ENCODE results near the gene TMEM267.
"Not testable (repeated sequence)": the region's sequence is repeated elsewhere in the genome, so short reads cannot be mapped to it uniquely, and the experiment has no call there.

Gene TMEM267

GRCh38 chr5:43441575-43441974, 42.1 kb downstream of the TMEM267 start:
- not testable (repeated sequence) for DNase-seq

- no peak for DNase-seq
Measured at GRCh38 chr5:43437062-43437660, 46.5 kb downstream of the TMEM267 start.

- no peak for DNase-seq
Measured at GRCh38 chr5:43433382-43433781, 50.3 kb downstream of the TMEM267 start.

GRCh38 chr5:43432486-43433375, 50.9 kb downstream of the TMEM267 start:
- no peak for DNase-seq

- no peak for DNase-seq
Measured at GRCh38 chr5:43429706-43430105, 54.0 kb downstream of the TMEM267 start.

DNA sequence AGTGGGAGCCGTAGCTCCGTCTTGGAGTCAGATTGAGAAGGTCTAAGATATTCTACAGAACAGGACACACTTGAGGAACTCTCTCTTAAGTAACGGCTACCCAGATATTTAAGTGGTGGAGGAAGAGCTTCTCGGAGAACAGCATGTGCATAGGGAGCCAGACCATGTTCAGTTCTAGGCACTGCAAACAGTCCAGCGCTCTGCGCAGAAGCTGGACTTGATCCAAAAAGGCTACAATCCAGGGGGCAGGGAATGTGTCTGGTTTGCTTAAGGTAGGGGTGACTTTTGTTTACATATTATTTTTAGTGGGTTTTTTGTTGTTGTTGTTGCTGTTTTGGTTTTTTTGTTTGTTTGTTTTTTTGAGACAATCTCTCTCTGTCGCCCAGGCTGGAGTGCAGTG, 54.6 kb downstream of the TMEM267 start:
- DNase-seq = no peak

GRCh38 chr5:43427306-43427705, 56.4 kb downstream of the TMEM267 start:
- no peak for DNase-seq

DNA sequence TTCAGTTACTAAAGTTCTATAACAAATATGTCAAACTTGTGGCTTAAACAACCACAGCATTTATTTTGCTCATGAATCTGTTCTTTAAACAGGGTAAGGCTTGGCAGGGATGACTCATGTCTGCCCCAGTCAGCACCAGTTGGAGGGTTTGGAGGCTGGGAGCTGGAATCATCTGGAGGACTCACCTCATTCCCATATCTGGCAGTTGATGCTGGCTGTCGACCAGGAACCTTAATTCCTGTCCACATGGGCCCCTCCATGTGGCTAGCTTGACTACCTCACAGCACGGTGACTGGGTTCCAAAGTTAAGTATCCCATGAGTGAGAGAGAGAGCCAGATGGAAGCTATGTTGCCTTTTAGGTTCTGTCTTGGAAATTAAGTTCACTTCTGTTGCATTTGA, 57.7 kb downstream of the TMEM267 start:
- no peak for DNase-seq

DNA sequence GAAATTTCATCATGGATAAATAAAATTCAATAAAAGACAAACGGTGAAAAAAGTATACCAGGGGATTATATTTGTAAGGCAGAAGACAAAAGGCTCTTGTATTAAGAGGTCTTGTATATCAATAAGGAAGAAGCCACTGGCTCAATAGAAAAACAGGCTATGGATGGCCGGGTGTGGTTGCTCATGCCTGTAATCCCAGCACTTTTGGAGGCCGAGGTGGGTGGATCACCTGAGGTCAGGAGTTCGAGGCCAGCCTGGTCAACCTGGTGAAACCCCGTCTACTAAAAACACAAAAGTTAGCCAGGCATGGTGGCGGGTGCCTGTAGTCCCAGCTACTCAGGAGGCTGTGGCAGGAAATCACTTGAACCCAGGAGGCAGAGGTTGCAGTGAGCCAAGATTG, 60.6 kb downstream of the TMEM267 start:
- not testable (repeated sequence) for DNase-seq

GRCh38 chr5:43422143-43422542, 61.5 kb downstream of the TMEM267 start:
- DNase-seq = no peak

DNA sequence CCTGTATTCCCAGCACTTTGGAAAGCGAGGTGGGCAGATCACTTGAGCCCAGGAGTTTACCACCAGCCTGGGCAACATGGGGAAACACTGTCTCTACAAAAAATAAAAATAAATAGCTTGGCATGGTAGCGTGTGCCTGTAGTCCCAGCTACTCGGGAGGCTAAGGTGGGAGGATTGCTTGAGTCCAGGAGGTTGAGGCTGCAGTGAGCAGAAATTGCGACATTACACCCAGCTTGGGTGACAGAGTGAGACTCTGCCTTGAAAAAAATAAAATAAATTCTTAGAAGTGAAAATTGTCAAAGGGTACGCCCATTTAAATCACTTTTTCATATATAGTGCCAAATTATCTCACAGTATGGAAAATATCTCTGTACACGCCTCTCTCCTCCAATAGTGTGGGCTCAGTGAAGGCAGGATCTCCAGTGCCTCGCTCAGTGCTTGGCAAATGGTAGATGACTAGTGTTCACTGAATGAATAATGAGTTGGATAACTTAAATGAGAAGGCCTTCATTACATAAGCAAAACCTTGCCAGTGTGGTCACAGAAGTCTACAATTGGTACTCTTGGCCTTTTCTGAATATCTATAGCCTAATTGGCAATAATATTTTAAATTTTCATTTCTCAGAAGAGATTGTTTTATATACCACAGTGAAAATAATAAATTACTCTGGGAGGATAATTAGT, 62.1 kb downstream of the TMEM267 start:
- DNase-seq = no peak

GRCh38 chr5:43420241-43420640, 63.4 kb downstream of the TMEM267 start:
- DNase-seq = no peak

DNA sequence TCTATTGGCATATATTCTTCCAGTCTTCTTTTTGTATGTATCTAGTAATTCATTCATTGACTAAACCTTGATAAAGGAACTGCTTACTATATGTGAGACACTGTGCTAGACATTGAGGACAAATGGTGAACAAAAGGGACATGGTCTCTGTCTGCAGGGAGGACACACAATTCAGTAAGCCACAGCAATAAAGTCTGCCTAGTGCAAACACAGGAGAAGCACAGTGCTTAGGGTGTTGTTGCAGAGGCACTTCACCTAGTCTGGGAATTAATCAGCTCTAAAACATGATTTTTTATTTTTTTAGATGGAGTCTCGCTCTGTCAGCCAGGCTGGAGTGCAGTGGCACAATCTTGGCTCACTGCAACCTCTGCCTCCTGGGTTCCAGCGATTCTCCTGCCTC, 65.1 kb downstream of the TMEM267 start:
- no peak for DNase-seq

DNA sequence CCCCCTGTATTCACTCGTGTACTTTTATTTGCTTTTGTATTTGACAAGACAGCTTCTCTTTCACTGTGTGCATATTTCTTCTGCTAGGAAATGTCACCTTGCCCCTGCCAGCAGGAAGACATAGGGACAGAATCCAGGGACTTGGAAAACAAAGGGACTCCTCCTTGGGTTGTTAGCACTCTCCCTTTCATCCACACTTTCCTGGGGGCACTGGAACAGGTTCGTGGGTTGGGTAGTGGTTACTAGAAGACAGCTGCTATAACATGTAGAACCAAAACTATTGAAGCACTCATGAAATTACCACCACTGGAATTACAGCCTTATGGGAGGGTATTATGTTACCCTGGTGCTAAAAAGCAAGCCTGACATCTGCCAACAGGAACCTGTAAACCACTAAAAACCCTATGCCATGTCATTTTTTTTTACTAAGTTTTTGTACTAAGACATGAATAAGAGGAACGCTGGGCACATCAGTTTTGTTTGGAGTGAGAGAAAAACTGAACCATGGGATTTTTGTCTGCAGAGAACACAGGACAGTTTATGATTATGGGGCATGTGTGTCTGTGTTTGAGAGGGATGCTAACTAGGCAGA, 66.8 kb downstream of the TMEM267 start:
- no peak for DNase-seq

DNA sequence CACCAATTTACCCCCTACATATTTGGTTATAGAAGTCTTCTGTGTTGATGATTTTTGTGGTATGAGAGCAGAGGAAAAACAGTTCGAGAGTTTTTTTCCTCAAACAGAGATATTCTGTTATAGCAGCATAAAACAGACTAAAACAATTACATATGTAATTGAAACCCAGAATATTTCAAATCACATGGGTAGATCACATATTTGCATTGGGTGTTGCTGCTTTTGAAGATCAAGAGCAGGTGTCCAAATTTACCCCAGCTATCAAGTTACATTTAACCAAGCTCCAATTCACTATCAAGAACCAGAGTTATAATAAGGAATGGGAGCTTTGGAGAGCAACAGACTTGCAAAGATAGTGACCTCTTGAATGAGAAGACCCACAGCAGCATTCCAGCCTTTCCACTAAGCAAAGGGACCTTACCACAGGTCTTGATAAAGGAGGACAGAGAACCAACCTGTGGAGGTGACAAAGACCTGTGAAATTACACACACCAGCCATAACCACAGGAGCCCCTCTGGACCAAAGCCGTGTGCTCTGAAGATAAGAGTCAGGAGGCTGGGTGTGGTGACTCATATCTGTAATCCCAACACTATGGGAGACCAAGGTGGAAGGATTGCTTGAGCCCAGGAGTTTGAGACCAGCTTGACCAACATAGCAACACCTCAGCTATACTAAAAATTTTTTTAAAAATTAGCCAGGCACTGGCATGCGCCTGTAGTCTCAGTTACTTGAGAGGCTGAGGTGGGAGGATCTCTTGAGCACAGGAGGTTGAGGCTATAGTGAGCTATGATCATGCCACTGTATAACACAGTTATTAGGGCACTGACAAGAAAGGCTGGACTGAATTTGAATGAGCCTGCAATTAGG, 67.5 kb downstream of the TMEM267 start:
- DNase-seq = no peak

DNA sequence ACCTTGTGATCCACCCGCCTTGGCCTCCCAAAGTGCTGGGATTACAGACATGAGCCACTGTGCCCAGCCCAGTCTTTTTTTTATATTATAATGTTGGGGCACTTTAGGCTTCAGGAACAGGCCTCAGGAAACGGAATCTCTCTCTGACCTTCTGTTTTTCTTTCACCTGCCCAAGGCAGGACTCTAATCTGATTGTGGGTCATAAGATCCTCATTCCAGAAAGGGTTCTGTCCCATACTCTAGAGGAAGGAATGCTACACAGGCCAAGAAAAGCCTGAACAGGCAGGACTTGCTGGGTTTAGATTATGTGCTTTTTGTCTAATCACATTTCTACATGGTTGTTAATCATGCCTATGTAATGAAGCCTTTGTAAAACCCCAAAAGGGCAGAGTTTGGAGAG, 69.7 kb downstream of the TMEM267 start:
- DNase-seq = no peak

DNA sequence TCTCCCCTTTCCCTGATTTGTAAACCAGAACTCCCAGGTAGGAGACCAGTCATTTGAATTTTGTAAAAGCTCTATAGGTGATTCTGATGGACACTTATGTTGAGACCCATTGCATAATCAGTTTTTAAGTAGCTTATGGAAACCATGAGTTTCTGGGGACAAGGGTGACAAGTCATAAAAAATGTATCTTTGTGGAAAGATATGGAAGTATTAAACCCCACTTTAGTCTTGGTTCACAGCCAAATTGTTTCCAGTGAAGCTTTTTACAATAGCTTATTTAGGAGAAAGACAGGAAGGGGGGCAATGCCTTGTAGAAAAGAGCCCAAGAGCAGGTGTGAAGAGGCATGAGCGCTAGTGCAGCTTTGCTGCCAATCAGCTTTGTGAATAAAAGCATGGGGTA, 71.0 kb downstream of the TMEM267 start:
- DNase-seq = no peak

- DNase-seq = no peak
Measured at GRCh38 chr5:43412156-43412555, 71.5 kb downstream of the TMEM267 start, which contains the start of gene CCL28. Gene CCL28 (minus strand): TSS chr5:43412391. CDS start chr5:43412316, 75 bp downstream.

DNA sequence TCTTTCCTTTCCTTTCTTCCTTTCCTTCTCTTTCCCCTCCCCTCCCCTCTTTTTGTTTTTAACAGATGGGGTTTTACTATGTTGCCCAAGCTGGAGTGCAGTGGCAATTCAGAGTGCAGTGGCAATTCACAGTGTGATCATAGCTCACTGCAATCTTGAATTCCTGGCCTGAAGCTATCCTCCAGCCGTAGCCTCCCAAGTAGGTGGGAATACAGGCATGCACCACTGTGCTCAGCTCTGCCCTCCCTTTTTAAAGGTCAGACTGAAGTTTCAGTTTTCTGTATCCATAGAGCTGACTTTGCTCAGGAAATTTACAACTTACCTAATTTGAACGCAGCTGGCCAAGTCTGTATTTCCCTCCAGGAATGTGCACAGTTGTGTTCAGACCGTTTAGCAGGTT, 72.2 kb downstream of the TMEM267 start:
- DNase-seq = no peak

DNA sequence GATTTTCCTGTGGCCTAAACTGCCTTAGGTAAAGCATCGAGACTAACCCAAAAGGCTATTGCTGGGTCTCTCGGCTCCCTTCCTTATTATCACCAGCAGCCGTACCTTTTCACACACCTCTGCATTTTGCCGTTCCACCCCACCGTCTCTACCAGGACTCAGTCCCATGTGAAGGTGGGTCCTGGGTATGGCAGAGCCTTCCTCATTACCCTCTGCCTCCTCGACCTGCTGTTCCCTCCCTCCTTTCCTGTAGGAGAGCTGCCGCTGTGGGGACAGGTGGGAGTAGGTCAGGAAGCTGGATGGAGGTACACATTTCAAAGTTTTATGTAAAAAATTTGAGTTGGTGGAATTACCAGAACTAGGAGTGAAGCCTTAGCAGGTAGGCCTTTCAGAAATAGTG, 73.3 kb downstream of the TMEM267 start:
- no peak for DNase-seq

- no peak for DNase-seq
Measured at GRCh38 chr5:43409809-43410271, 73.8 kb downstream of the TMEM267 start.

GRCh38 chr5:43402524-43403066, 81.1 kb downstream of the TMEM267 start:
- DNase-seq = not testable (repeated sequence)
